ENCODE data around the gene DPYSL4.

Gene DPYSL4

GRCh38 chr10:132228616-132229015 is 41.9 kb downstream of the DPYSL4 start:
- DNase-seq (ENCODE audit: low spot score), result no peak

- DNase-seq (ENCODE audit: low spot score), result no peak
These were observed 42.3 kb downstream of the DPYSL4 start for GRCh38 chr10:132229096-132229495.

DNA sequence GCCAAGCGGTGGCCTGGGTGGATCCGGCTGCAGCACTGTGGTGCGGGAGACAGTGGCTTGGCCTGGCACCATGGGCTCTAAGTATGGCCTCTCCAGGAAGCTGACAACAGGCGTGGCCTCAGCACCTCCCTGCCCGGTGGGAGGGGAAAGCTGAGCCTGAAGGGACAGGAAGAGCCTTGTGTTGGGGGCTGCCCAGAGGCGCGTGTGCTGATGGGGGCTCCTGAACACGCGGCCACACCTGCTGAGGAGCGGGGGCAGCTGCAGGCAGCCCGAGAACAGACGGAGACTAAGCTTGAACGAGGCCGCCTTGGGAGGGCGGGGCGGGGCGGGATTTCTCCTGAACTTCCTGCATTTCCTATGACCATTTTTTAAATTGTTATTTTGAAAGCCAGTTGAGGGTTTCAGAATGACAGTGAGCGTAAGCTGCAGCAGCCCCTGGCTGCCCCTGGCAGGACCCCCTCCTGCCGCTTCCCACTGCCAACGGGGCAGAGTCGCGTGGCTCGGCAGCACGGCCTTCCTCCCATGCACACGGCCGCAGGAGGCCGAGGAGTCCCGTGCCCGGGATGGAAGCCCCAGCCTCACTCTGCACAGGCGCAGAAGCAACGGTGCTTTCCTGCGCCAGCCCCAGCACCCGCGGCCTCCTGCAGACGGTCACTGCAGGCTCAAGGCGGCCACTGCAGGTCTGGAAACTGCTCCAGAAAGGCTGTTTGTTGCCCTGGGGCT is 43.2 kb downstream of the DPYSL4 start:
- no peak for DNase-seq (ENCODE audit: low spot score)

DNA sequence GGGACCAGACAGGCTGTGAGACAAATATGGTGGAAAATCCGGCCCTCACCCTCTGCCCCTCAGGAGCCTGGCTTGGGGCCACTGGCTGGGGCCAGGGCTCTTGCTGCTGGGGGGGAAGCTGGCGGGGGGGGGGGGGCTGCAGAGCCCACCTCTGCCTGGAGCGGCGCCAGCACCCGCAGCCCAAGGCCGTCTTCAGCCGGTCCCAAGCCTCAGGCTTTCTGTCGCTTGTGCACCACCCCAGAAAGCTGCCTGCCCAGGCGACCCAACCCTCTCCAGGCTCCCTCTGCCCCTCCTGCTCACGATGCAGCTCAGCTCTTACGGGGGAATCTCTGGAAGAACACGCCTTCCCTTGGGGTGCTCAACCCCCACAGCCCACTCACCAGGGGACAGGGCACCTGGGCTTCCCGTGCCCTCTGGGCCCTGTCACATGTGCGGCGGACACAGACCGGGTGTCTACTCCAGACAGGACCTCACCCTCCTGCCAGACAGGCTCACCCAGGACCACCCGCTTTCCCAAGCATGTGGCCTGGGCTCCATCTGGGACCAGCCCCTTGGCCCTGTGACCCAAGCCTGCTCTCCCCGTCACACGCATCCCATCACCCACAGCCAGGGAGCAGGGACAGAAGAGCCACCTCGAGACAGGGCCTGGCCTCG is 43.9 kb downstream of the DPYSL4 start:
- no peak for DNase-seq (ENCODE audit: low spot score)

DNA sequence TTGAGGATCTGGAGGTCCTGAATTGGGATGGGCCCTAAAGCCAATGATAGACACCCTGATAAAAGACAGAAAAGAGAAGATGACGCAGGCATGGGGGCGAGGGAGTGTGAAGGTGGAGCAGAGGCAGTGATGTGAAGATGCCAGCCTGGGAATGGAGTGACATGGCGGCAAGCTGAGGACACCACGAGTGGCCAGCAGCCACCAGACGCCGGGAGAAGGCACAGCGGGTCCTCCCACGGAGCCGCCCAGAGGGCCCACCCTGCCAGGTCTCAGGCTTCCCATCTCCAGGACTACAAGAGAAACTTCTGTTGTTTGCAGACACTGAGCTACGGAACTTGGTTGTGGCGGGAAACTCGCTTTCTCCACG is 44.9 kb downstream of the DPYSL4 start:
- no peak for DNase-seq (ENCODE audit: low spot score)

DNA sequence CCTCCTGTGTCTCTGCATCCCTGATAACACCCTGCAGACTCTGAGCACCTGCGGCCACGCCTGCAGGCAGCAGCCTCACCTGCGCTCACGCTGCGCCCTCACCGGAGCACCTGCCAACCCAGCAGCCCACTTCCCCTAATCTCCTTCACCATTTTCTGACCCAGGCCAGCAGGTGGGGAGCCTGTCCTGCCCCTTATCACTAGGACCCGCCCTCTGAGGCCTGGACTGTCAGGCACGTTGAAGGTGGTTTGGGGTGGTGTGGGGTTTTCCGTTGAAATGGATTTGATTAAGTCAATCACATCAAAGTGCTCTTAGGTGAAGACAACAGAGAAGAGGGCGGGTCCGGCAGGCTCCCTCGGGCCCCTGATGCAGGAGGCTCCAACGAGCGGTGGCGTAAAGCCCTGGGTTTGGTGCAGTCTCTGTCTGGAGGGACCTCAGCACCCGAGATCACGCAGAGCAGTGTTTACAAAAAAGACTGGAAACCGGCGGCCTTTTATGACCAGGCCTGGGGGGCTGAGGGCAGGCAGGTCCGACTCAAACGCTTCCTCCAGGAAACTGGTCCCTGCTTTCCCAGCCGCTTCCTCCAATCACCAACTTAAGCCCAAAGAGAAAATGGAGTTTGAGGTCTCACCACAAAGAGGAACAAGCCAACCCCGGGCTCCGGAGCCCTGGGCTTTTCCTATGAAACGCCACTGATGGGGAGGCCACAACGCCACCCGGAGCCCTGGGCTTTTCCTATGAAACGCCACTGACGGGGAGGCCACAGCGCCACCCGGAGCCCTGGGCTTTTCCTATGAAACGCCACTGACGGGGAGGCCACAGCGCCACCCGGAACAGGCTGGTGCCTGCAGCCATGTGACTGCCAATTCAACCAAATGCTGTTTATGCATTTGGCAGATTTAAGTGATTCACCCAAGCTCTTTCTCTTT is 45.5 kb downstream of the DPYSL4 start:
- no peak for DNase-seq (ENCODE audit: low spot score)

- DNase-seq (ENCODE audit: low spot score), result no peak
These were observed 46.2 kb downstream of the DPYSL4 start for GRCh38 chr10:132232981-132233380.

- DNase-seq (ENCODE audit: low spot score), result no peak
These were observed 46.8 kb downstream of the DPYSL4 start for GRCh38 chr10:132233501-132234085.

- DNase-seq (ENCODE audit: low spot score), result no peak
These were observed 48.1 kb downstream of the DPYSL4 start for GRCh38 chr10:132234860-132235259.

DNA sequence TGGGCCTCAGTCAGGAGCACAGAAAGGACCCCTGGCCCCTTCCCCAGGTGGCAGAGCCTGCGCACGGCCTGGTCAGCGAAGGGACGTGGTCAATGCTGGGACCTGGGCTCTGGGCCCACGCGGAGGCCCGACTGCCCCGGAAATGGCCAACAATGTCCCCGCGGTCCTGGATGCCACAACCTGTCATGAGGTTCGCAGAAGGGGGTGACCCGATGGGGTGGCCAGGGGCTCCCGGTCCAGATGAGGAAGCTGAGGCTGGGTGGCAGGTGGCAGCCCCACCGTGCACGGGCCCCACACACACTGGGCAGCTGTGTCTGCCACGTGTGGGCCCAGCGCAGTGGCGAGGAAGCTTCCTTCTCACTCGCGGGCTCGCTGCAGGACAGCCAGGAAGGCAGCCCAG is 49.4 kb downstream of the DPYSL4 start:
- no peak for DNase-seq (ENCODE audit: low spot score)

DNA sequence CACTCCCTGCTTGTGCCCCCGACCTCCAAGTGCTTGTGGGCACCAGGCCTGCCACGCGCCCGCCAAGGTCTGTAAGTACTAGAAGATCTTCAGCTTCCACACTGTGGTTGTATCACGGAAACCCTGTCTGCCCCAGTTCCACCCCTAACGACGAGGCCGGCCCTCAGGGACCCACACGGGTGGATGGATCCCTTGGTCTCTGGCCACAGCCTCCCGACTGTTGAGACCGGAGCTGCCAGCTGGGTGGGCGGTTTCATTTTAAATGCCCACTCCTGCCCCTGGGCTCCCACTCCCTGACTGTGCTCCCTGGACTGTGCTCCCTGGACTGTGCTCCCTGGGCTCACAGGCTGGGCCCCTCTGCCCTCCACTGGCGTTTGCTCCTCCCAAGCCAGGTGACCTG is 50.1 kb downstream of the DPYSL4 start:
- no peak for DNase-seq (ENCODE audit: low spot score)

DNA sequence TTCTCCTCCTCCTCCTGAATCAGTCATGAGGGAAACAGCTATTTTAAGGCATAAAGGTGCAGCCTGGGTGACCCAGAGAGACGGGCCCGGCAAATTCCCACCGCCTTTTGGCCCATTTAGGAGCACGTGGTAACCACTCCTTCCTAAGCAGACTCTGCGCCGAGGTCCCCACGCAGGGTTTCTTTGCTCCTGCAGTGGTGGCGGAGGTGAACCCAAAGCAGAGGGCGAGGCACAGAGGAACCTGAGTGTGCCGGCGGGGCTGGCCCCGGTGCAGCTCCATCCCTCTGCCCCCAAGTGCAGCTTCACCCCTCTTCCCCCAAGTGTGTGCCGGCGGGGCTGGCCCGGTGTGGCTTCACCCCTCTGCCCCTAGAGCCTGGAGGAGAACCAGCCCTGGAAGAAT is 50.6 kb downstream of the DPYSL4 start:
- DNase-seq (ENCODE audit: low spot score), result no peak

DNA sequence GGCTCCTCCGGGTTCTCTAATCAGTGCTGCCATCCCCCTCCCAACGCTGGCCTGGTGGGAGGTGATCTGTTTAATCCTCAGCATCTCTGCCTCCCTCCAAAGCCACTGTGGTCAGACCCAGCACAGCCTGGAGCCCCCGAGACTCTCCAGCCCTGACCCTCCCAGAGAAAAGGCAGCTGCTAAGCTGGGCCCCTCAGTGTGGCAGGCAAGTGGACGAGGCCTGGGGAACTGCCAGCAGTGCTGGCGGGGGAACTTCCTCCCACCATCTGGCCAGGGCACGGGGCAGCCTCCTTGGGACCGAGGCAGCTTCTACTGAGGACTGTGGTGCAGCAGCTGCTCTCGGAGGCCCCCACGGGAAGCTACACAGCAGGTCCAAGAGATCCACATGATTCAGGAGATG is 51.1 kb downstream of the DPYSL4 start:
- DNase-seq (ENCODE audit: low spot score), result no peak

GRCh38 chr10:132238371-132239125 is 51.8 kb downstream of the DPYSL4 start:
- DNase-seq (ENCODE audit: low spot score), result no peak

DNA sequence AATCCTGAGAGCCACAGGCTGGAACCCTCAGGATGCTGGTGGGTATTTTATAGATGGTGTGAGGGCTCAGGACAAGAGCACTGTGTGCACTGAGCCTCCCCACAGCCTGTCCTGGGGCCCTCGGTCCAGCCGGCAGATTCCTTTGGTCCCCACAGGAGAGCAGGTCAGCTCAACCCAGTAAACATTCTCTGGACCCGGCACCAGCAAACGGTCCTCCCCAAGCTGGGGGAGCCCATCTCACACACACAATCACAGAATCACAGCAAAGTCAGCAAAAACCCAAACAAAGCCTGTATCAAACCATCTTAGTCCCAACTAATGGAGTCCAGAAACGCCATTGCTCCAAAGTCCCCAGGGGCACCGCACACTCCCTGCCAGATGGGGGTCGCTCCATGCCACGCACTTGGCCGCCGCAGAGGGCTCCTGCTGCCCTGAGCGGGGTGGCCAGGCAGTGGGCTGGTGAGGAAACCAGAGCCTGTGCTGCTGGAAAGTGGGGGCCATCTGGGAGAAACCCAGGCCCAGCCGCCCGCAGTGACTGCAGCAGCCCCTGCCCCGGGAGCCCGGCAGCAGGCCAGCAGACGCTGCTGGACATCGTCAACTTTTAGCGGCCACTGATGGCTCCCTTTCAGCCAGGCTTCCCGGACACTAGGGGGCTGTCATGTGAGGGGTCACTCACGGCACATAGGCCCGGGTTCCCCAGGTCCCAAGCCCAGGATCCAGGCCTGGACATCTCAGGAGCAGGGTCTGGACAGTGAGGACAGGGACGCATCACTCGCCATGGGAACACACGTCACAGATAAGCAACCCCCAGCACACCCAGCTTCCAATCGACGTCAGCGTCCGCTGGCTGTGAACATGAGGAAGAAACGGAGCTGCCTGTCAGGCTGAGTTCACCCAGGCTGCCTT is 52.6 kb downstream of the DPYSL4 start:
- no peak for DNase-seq (ENCODE audit: low spot score)

- no peak for DNase-seq (ENCODE audit: low spot score)
These were observed 53.4 kb downstream of the DPYSL4 start for GRCh38 chr10:132240156-132240555.

GRCh38 chr10:132240581-132240980 is 53.8 kb downstream of the DPYSL4 start:
- DNase-seq (ENCODE audit: low spot score), result no peak

DNA sequence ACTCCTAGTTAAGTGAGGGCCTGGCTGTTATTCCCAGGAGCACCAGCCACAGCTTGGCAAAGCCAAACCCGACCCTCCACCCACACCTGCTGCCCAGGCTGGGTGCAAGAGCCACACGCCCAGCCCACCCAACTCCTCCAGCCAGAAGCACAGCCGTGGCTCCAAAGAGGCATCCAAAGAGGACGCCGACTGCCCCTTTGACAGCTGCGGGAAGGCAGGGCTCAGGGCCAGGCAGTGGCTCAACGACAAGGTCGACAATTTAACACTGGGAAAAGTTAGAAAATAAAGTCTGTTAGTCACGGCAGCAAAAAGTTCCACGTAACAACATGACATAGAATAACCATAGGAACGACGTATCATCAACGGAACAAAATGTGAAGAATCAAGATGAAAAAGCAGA is 54.3 kb downstream of the DPYSL4 start:
- DNase-seq (ENCODE audit: low spot score), result no peak

GRCh38 chr10:132241496-132241895 is 54.7 kb downstream of the DPYSL4 start:
- no peak for DNase-seq (ENCODE audit: low spot score)

GRCh38 chr10:132242103-132242840 is 55.5 kb downstream of the DPYSL4 start:
- no peak for DNase-seq (ENCODE audit: low spot score)

Data from kidney tubule cell (primary cell).